GM19043 (cell line): Measurements from ENCODE around the gene COPB1.
A peak's percentile ranks its signal among the peaks of the same experiment; 100 is the strongest.
"Not testable (repeated sequence)": the region's sequence is repeated elsewhere in the genome, so short reads cannot be mapped to it uniquely, and the experiment has no call there.

Experiments
- ATAC-seq: cut with Tn5 transposase; IDR thresholded peaks from one replicate; pipeline ENCODE4 v1.9.1; 2021; ENCODE audit warnings: low read depth; ENCODE audit not compliant: unreplicated experiment

COPB1 gene

DNA sequence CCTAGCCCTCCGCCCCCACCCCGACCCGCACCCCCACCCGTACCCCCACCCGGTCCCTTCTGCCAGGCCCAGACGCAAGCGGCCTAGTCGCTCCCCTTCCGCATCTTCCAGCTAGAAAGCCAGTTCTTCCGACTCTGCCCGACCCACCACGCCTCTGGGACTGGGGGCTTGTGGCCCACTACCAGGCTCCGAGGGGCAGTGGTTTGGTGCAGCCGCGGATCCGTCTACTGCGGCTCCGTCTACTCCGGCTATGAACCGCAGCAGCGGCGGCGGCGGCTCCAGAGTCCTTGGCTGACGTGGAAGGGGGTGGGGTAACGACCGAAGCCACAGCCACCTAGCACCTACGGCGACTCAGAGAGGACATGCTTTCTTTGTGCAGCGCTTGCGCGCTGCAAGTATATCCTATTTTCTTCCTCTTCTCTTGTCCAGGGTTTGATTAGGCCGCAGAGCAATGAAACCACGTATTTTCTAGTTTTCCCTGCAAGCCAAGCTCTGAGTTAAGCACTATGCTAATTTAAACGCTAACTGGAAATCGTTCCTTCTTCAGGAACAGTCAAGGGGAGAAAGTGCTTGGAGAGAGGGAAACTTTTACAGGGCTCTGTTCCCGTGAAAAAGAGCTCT is at the start of gene COPB1:
Gene COPB1 (minus strand): TSS at position 252 of the 621 bp plus-strand sequence. CDS start 883 bp downstream, outside the sequence.
- ATAC-seq = peak; percentile 86

DNA sequence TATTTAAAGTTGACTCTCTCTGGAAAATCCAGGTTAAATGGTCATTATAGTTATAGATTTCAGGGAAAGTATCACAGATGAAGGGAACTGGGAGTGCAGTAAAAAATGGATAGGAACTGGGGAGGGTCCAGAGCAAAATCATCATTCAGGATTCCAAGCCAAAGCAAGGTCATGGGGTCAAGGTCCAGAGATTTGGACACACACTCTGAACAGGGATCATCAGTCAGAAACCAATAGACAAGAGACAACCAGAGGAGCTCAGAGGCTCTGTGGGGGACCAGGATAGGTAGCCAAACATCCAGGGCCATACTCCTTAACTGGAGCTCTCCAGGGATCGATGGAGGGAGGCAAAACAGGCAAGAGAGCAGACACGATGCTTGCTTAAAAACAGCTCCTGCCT is 47.8 kb upstream of the COPB1 start:
- ATAC-seq = no peak

- ATAC-seq = no peak
These were observed 47.1 kb upstream of the COPB1 start for GRCh38 chr11:14546672-14547071.

DNA sequence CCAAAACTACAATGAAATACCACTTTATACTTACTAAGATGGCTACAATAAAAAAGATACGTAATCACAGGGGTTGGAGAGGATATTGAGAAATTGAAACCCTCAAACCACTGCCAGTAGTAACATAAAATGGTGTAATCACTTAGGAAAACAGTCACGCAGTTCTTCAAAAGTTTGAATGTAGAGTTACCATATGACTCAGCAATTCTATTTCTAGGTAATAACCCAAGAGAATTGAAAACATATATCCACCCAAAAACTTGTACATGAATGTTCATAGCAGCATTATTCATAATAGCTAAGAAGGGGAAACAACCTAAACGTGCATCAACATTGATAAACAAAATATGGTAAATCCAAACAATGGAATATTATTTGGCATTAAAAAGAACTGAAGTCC is 45.0 kb upstream of the COPB1 start:
- peak; percentile 79 for ATAC-seq

- ATAC-seq = no peak
These were observed 43.6 kb upstream of the COPB1 start for GRCh38 chr11:14543260-14543659.

GRCh38 chr11:14542324-14542723 is 42.7 kb upstream of the COPB1 start:
- ATAC-seq = no peak

DNA sequence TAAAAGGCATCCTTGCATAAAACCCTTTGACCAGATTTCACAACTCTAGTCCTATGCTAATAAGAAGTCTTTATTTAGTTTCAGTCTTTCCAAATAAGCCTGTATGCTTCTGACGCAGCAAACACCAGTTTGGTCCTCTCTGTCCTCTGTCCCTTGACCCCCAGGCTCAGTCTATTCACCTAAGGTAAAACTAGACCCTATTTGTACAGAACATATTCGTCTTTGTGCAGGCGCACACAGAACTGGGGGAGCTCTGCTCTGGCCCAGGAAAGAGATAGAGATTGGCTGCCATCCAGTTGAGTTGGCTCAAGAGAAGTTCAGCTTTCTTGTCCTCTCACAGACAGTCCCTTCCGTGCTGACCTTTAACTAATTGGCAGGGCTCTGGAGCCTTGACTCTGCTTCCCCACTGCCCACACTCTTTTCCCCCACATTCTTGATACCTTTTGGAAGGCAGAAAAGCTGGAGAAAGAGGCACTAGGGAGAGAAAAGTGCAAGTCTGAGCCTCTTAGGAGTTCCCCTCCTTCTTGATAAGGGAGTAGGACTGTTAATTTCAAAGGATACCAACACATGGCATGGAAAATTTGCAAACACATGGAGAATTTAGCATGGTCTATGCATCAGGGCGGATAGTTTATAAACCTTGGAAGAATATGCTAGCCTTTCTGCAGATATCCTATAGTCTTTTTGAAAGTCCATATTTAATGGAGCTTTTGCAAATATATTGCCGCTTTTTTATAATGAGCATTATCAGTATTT is 41.8 kb upstream of the COPB1 start:
- ATAC-seq = no peak

DNA sequence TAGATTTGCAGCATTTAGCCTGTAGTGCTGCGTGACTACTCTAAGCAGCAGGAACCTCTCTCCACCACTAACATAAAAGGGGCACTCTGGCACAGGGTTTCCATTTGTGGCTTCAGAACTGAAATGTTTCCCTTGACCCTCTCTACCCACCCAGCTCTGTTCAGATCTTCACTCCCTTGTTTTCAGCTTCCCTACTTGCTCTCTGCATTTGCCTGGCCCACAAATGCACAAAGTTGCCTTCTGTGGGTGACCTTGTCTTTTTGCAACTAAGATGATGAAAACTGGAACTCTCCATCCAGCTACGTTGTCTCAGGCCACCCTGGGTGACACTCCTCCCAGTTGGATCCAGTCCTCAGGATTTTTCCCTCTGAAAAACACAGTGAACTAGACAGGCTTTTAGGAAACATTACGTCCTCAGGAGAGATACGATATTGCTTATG is 40.4 kb upstream of the COPB1 start:
- no peak for ATAC-seq

DNA sequence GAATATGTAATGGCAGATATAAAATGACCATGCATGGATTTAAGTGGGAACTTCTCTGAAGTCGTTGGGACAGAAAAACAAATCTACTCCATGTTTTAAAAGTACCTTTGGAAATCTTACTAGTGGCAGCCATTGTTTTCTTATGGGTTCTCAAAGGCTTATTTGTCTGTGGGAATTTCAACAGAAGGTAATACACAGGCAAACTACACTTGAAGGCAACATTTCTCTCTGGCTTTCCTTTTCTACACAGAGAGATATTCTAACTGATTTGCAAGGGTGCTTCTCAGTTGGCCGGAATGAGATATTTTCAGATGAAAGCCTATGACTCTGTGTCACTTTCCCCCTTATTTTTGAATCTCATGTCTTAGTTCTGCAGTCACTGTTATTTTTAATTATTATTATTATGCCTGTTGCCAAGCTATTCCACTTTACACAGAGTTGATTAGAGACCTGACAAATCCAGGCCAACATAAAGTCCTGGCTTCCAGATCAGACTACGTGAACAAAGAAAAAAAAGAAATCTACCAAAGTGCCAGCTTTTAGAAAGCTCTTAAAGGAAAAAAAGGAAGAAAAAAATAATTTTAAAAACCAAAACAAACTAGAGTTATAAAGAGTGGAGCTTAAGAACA is 39.4 kb upstream of the COPB1 start:
- ATAC-seq = no peak

- no peak for ATAC-seq
These were observed 38.8 kb upstream of the COPB1 start for GRCh38 chr11:14538271-14538925.

DNA sequence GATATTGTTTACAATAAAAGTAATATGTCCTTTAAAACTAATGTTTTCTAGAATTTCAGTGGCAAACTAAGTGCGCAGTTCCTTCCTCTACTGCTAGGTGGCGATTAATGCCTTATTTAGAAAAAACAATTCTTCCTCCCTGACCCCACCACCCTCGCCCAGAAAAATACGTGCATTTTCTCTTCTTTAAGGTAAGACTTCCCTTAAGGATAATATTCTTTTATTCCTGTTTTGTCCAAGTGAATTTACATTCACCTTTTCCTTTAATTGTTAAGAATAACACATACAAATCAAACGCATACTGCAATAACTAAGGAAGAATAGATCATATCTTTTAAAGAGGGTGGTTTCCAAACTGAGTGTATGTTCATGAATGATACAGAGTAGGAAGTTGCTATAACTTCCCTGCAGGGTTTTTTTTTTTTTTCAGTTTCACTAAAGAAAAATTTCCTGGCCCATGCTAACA is 37.6 kb upstream of the COPB1 start:
- no peak for ATAC-seq

DNA sequence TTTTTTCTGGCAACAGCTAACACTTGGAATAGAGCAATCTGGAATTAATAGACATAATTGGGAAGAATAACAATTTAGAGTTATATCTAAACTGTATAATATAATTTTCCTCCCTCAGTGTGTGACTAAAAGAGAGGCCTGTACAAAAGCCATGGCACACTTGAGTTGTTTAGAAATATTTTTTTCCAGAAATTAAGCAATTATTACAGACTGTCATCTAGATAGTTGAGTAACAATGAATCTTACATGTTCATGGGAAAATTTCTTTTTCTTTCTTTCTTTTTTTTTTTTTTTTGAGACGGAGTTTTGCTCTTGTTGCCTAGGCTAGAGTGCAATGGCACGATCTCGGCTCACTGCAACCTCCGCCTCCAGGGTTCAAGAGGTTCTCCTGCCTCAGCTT is 35.6 kb upstream of the COPB1 start:
- not testable (repeated sequence) for ATAC-seq

DNA sequence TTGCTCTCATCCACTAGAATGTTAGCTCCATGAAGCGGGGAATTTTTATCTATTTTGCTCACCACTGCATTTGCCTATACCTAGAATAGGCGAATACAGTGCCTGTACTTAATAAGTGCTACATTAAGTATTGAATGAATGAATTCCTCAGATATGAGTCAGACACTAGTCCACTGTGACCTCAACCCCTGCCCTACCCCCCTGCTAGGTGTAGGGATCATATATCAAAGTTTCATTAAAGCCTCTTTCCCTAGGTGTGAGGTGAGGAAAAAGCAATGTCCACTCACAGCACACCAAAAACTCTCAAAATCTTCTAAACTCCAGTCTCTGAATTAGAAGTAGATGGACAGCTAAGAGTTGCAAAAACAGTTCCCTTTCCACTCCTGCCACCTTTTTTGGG is 30.3 kb upstream of the COPB1 start:
- no peak for ATAC-seq

- no peak for ATAC-seq
These were observed 29.7 kb upstream of the COPB1 start for GRCh38 chr11:14529321-14529720.

DNA sequence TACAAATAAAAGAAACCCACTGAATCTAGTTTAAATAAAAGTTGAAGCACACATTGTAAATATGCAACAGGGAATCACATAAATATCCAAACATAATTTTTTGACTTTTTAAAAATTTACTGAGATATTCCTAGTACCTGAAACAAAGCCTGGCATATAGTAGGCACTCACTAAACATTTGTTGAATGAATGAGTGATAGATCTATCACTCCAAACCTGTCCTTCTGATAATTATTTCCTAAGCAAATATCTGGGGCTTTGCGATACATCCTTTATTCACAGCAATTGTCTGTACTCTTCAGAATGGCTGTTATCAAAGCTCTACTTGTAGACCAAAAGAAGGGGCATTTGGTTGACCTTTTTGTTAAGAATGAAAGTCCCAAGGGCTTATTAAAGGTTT is 23.2 kb upstream of the COPB1 start:
- ATAC-seq = no peak

DNA sequence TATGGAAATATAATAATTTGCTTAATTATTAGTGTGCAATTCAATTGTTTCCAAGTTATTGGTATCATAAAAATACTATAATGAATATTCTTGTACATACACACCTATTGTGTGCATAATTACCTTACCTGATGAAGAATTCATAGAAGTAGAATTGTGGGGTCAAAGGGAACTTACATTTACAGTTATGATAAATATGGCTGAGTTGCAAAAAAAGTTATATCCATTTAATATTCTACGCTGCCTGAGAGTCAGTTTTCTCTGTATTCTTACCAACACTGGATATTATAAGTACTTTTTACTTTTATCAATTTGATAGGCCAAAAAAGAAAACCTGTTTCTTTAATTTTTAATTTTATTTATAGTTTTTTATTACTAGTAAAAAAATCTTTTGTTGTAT is 22.6 kb upstream of the COPB1 start:
- ATAC-seq = no peak

DNA sequence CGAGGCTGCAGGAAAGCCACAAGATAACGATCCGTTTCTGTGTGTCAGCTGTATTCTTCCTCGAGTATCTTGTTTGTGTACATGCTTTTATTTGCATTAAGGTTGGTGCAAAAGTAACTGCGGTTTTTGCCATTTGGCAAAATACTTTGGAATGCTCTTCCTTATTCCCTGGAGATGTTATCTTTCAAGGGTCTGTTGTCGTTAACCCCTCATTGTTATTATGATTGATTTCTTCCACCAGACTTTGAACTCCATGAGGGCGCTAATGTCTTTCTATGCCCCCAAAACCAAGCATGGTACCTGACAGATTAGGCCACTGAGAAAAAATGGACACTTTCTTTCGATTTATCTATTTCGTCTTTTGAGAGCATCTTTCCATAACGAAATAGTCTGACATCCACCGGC is 21.1 kb upstream of the COPB1 start:
- no peak for ATAC-seq

- peak; percentile 88 for ATAC-seq
These were observed 20.5 kb upstream of the COPB1 start, which contains the start of gene PSMA1 for GRCh38 chr11:14519917-14520746. Gene PSMA1, minus strand, starts transcription at chr11:14520386. Its CDS starts 87 bp downstream, at chr11:14520299.

- peak; percentile 7 for ATAC-seq
These were observed 19.9 kb upstream of the COPB1 start for GRCh38 chr11:14519597-14519916.

- ATAC-seq = no peak
These were observed 19.2 kb upstream of the COPB1 start for GRCh38 chr11:14518820-14519219.
